HFFc6 (cell line): ENCODE results near the gene GSG1L. TPM values are rescaled to one million over a fixed set of nuclear protein-coding genes. Genes with fewer than 3 reads are reported as not detected.

Source experiments
- DNase-seq: peaks from one replicate; pipeline ENCODE4 v3.0.0-alpha.2; 2018
- H3K27ac Mint-ChIP-seq: 2 replicates; pipeline ENCODE4 v1.8.0; 2020; ENCODE audit warnings: mild to moderate bottlenecking, mixed read lengths
- H3K27me3 Mint-ChIP-seq: 2 replicates; pipeline ENCODE4 v1.8.0; 2021; ENCODE audit warnings: mild to moderate bottlenecking, moderate library complexity, mixed read lengths; ENCODE audit not compliant: insufficient read depth
- H3K36me3 Mint-ChIP-seq: 2 replicates; pipeline ENCODE4 v1.8.0; 2021; ENCODE audit warnings: low read depth, mixed read lengths
- H3K4me1 Mint-ChIP-seq: 2 replicates; pipeline ENCODE4 v1.8.0; 2020; ENCODE audit warnings: low read depth, mixed read lengths
- H3K4me3 Mint-ChIP-seq: 2 replicates; pipeline ENCODE4 v1.8.0; 2020; ENCODE audit warnings: mild to moderate bottlenecking, moderate library complexity, mixed read lengths
- H3K9me3 Mint-ChIP-seq: 2 replicates; pipeline ENCODE4 v1.8.0; 2020; ENCODE audit warnings: mild to moderate bottlenecking, mixed read lengths
- CTCF ChIP-seq: fragments of 200-600 bp; sonication (generic); IDR thresholded peaks from 2 replicates; pipeline ENCODE4 v1.5.0; 2021; ENCODE audit warnings: antibody characterized with exemption, mild to moderate bottlenecking
- total RNA-seq, 6 experiments: library from RNA; stranded (reverse); fragmentation: NEBNext Ultra II Directional; extraction: Animal tissue kit (Norgen Biotek cat#: 25700); gene quantifications; 2 replicates in 1 of 6; 3 replicates in 5 of 6; pipeline ENCODE4 v1.2.3, GENCODE V29; 2021

The GSG1L gene
- total RNA-seq, 6 experiments from 2014 or later = not detected

DNA sequence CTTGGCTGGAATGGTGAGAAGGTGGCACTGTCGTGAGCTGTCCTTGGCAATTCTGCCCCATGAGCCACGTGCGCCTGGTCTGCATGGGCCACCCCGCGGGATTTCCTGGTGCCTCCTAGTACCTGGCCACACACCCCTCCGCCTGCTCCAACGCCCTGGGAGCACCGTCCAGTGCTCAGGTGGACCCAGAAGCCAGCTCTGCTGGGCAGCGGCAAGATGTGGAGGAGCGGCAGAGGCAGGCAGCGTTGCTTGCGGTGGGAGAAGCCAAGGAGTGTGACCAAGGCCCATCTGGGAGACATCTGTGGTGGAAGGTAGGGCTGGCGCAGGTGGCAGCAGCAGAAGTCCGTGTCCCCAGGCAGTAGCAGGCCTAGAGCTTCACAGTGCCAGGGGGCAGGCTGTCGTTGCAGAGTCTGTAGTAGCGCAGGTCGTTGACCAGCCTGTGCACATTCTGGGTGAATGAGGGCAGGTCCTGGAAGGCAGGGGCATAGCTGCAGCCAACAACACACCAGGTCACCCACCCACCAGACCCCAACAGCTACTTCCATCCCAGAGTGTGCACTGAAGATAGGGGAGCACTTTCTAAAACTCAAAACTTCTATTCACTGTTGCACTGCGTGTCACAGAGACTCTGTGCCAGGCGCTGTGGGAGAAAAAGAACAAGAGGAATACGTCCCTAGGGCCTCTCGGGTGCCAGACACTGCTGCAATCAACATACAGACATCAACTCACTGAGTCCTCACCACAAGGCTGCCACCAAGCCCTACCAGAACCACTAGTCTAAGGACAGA, 34.9 kb upstream of the GSG1L start:
- no peaks in the 10 kb centered on the region for H3K4me1 Mint-ChIP-seq
- H3K9me3 Mint-ChIP-seq = no peaks in the 10 kb centered on the region
- no peak overlapping the region for H3K4me3 Mint-ChIP-seq
- no peak for DNase-seq
- no peak for TF ChIP-seq CTCF
- no peak overlapping the region for H3K27ac Mint-ChIP-seq
- peaks cover 11% of the 10 kb centered on the region for H3K36me3 Mint-ChIP-seq
- peaks cover 6% of the 10 kb centered on the region for H3K27me3 Mint-ChIP-seq

DNA sequence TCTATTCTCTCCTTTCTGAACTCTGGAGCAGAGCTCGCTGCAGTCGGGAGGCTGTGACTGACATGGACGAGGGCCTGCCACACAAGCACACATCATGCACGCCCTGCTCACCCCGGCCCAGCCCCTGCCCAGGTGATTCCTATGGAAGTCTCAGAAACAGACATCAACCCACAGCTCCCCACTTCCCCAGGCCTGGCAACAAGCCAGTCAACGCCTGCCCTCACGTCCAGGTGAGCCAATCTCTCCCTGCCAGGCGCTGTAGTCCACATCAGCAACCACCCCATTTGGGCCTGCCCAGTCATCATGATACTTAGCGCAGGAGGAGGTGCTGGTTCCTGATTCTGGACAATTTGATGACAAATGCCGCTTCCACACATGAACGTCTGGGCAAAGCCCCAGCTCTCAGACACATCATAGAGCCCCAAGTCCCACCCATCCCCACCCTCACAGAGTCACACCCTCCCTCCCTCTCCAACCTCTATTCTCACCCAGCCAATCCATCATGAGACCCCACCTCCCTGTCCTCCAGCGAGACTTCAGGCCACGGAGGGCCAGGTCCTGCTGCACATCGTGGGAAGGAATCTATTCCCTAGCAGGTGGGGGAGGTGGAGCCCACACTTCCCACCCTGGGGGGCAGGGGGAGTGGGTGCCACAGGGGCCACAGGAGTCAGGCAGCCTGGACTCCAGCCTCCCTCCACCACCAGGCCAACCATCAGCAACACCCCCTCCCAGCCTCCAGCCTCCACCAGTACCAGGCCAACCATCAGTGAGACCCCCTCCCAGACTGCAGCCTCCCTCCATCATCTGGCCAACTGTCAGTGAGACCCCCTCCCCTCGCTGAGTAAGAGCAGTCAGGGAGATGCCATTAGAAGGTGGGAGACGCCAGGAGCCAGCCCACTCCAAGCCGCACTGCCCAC, 33.7 kb upstream of the GSG1L start:
- no peak overlapping the region for H3K4me3 Mint-ChIP-seq
- DNase-seq = no peak
- H3K4me1 Mint-ChIP-seq = peaks cover 8% of the 10 kb centered on the region
- H3K27ac Mint-ChIP-seq = no peak overlapping the region
- no peaks in the 10 kb centered on the region for H3K9me3 Mint-ChIP-seq
- no peak for TF ChIP-seq CTCF
- peaks cover 6% of the 10 kb centered on the region for H3K36me3 Mint-ChIP-seq
- peaks cover 9% of the 10 kb centered on the region for H3K27me3 Mint-ChIP-seq

- DNase-seq = no peak
- H3K4me3 Mint-ChIP-seq = no peak overlapping the region
- H3K9me3 Mint-ChIP-seq = no peaks in the 10 kb centered on the region
- TF ChIP-seq CTCF = no peak
- 0 out of 2 replicates have a peak overlapping the region, but pooled peaks have one; percentile 43 for H3K27ac Mint-ChIP-seq
- H3K4me1 Mint-ChIP-seq = peaks cover 22% of the 10 kb centered on the region
- H3K27me3 Mint-ChIP-seq = peaks cover 5% of the 10 kb centered on the region
- H3K36me3 Mint-ChIP-seq = no peaks in the 10 kb centered on the region; the same call in 1 of the 2 replicates
Measured at GRCh38 chr16:28093385-28093725, 29.8 kb upstream of the GSG1L start.

DNA sequence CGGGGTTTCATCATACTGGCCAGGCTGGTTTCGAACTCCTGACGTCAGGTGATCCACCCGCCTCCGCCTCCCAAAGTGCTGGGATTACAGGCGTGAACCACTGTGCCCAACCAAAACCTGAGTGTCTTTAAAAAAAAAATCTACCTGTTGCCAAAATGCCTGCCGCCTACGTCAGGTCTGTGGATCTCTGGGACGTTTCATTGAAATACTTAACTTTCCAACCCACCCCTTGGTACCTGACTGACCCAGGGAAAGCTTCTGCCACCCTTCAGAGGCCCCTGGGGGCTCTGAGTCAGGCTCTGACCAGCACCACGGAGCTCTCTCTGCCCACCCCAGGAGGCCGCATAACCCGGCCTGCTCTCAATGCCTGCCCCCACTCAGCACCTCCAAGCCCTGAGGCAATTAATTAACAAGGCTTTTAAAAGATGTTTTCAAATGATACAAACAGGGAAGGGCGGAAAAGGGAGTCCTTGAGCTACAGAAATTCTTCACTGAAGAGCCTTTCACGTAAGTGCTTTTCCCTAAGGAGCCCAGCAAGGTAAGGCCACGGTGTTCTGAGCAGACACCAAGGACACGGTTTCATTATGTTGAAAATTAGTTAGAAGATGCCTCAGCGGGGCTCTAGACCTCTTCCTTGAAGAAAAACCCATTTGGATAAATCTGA, 29.3 kb upstream of the GSG1L start:
- TF ChIP-seq CTCF = no peak
- DNase-seq = no peak

DNA sequence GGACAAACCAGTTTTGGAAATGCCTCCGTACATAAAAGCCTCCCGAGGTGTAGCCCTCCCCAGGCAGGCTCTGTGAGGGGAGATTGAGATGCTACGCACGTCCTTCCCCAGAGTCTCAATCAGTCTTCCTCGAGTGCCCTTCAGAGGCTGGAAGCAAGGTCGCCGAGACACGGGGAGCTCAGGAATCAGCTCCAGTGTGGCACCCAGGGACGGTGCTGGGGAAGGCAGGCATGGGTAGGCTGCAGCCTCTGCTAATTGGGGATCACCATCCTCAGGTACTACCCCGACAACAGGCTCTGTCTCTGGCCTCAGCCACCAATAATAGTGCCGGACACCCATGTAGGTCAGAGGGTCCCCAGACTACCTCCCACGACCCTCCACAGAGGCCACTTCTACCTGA, 28.1 kb upstream of the GSG1L start:
- peak overlapping the region; percentile 53; the same call in 1 of the 2 replicates for H3K27ac Mint-ChIP-seq
- H3K4me1 Mint-ChIP-seq = peaks cover 22% of the 10 kb centered on the region
- no peak overlapping the region for H3K4me3 Mint-ChIP-seq
- H3K9me3 Mint-ChIP-seq = no peaks in the 10 kb centered on the region
- no peak for DNase-seq
- no peaks in the 10 kb centered on the region for H3K36me3 Mint-ChIP-seq
- no peak for TF ChIP-seq CTCF
- peaks cover 5% of the 10 kb centered on the region; the same call in 1 of the 2 replicates for H3K27me3 Mint-ChIP-seq

More for the DNA sequence above, 29.3 kb upstream of the GSG1L start:
- no peaks in the 10 kb centered on the region; the same call in 1 of the 2 replicates for H3K36me3 Mint-ChIP-seq
- peak overlapping the region; percentile 43; the same call in 1 of the 2 replicates for H3K27ac Mint-ChIP-seq
- no peak overlapping the region for H3K4me3 Mint-ChIP-seq
- peaks cover 22% of the 10 kb centered on the region for H3K4me1 Mint-ChIP-seq
- peaks cover 5% of the 10 kb centered on the region for H3K27me3 Mint-ChIP-seq
- no peaks in the 10 kb centered on the region for H3K9me3 Mint-ChIP-seq
